HG03175 (cell line): ENCODE results near the gene KEAP1.

Experiments used
- ATAC-seq: cut with Tn5 transposase; IDR thresholded peaks from one replicate; pipeline ENCODE4 v1.9.1; 2021; ENCODE audit warnings: mild to moderate bottlenecking, moderate library complexity; ENCODE audit not compliant: unreplicated experiment

KEAP1 gene

GRCh38 chr19:10452726-10453618, 50.2 kb downstream of the KEAP1 start:
- no peak for ATAC-seq

- ATAC-seq = no peak
Measured at GRCh38 chr19:10450853-10451609, 52.1 kb downstream of the KEAP1 start.

- ATAC-seq = no peak
Measured at GRCh38 chr19:10450191-10450852, 52.8 kb downstream of the KEAP1 start.

- no peak for ATAC-seq
Measured at GRCh38 chr19:10449037-10449436, 54.1 kb downstream of the KEAP1 start.

GRCh38 chr19:10442698-10443097, 60.5 kb downstream of the KEAP1 start:
- ATAC-seq = no peak

GRCh38 chr19:10439588-10439987, 63.6 kb downstream of the KEAP1 start:
- no peak for ATAC-seq
